ENCODE results near the gene MAD2L1BP. TPM values are rescaled to one million over a fixed set of nuclear protein-coding genes. Genes with fewer than 3 reads are reported as not detected.
"Not testable (repeated sequence)": the region's sequence is repeated elsewhere in the genome, so short reads cannot be mapped to it uniquely, and the experiment has no call there.

Gene MAD2L1BP
- total RNA-seq, 1 donor from 2014 or later = 19.3 TPM

- DNase-seq (ENCODE audit: low read depth, low spot score) = no peak
Observed at GRCh38 chr6:43625393-43625992, 10.1 kb upstream of the MAD2L1BP start.

DNA sequence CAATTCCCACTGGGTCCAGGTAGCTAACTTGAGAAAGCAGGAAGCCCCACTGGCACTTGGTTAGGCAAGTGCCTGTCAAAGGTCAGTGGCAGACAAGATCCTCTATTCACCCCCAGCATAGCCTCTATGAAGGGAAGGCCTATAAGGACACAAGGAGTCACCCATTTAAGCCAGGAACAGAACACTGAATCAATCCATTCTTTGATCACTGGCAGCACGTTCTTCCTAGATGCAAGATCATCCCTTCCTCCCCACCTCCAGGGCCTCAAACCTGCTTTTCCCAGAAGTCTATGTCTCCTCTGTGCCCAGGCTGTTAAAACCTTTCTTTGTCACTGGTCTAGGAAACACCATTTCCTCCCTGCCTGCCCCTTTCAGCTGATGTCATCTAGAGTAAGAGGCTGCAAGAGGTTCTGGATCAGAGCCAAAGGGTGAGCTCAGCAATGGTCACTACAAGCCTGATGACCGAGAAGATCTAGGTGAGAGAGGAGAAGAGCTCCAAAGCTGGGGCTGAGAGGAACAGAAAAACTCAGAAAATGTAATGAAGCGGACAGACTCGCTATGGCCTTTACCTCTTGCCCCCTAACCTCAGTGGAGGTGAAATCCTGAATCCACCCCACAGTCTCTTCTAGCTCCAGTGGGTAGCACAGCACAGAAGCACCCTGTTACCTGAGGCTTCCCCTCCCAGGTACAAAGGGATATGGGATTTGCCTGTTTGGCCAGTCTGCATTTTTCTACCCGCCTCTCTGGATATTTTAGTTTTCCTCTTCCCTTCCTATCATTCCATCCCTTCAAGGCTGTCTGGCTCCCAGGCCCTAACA is 8.4 kb upstream of the MAD2L1BP start:
- DNase-seq (ENCODE audit: low read depth, low spot score) = peak; percentile 91

DNA sequence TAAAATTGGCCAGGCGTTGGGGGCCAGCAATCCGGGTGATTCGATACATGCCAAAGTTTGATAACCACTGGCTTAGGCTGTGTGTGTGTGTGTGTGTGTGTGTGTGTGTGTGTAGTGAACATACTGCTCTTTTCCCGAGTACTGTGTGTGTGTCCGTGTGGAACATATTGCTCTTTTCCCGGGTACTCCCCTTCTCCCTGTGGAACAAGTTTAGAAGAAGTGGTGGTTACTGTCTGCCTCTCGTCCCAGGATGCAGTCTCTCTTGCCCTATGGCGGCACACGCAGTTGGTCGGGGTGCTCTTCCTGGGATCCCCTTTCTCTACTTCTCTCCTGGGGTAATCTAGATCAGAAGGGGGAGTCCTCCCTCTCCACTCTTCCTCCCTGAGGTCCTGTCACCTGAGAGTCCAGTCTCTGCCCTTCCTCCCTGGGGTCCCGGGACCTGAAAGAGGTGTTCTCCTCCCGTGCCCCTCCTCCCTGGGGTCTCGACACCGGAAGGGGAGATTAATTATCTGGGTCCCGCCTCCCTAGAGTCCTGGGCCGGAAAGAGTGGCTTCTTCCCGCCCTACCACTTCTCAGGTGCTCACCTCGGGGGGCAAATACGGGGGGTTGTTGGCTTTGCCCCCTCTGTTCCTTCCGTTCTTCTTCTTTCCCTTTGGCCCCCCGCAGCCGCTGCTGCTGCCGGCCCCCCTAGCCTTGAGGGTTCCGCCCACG is 7.1 kb upstream of the MAD2L1BP start:
- DNase-seq (ENCODE audit: low read depth, low spot score) = no peak

GRCh38 chr6:43629104-43629504 is 6.5 kb upstream of the MAD2L1BP start, which contains the start of gene GTPBP2:
Gene GTPBP2 (minus strand): TSS chr6:43629264. CDS start chr6:43629162, 102 bp downstream.
- DNase-seq (ENCODE audit: low read depth, low spot score) = peak; percentile 97

DNA sequence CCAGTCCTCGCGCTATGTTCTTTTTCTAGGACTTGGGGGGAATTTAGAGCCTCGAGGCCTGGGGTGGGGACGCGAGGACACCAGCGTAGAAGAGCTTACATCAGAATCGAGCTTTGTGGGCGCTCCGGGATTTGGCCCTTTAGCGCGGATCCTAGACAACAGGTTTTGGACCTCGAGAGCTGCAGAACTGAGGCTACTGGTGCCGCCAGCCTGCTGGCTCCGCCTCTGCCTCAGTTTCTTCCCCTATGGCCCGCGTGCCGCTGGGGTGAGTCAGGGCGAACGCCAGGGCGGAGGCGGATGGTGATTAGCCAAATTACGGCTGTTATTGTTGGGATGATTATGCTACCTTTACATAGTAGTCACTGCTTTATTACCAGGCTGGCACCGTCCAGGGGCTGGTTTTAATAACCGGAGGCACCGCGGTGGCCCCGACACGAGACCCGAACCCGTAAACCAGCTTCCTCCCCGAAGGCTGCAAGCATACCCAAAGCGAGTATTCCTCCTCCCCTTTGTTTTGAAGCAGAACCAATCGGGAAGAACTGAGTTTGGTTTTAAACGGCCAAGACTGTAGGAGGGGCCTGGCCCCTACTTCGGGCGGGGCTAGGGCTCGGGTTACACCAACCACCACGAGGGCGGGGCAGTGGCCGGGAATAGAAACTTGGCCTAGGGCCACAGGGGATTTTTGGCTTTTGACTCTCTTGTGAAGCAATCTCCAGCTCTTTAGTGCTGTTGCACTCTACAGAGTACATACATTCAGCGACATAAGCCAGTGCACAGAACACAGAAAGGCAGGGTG is 5.9 kb upstream of the MAD2L1BP start:
- DNase-seq (ENCODE audit: low read depth, low spot score) = peak; percentile 88

DNA sequence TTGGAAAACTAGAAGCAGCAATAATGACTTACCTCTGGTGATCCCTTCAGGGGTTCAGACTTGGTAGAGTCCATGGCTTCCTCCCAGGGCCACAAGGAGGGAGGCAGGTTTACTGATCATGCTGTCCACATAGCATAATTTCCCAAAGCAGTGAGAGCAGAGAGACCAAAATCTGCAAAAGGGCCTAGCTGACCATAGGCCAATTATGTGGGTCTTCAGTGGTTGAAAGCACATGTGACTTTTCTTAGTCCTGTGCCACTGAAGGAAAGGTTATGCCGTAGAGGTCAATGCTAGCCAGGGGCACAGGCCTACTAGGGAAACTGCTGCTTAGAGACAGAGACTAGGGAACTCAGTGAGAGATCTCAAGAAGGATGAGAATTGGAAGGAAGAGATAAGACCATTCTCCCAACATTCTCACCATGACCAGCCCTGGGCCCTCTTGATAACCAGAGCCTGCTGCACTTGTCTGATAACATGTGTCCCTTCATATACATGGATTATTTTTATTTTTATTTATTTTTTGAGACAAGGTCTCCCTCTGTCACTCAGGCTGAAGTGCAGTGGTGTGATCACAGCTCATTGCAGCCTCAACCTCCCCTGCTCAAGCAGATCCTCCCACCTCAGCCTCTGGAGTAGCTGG is 4.5 kb upstream of the MAD2L1BP start:
- no peak for DNase-seq (ENCODE audit: low read depth, low spot score)

GRCh38 chr6:43633002-43633401 is 2.6 kb upstream of the MAD2L1BP start:
- not testable (repeated sequence) for DNase-seq (ENCODE audit: low read depth, low spot score)

- DNase-seq (ENCODE audit: low read depth, low spot score) = no peak
Observed at GRCh38 chr6:43634702-43635303, 837 bp upstream of the MAD2L1BP start.

- DNase-seq (ENCODE audit: low read depth, low spot score) = no peak
Observed at GRCh38 chr6:43636308-43636659, 644 bp downstream of the MAD2L1BP start.

- DNase-seq (ENCODE audit: low read depth, low spot score) = no peak
Observed at GRCh38 chr6:43639984-43640800, 4.6 kb downstream of the MAD2L1BP start.

DNA sequence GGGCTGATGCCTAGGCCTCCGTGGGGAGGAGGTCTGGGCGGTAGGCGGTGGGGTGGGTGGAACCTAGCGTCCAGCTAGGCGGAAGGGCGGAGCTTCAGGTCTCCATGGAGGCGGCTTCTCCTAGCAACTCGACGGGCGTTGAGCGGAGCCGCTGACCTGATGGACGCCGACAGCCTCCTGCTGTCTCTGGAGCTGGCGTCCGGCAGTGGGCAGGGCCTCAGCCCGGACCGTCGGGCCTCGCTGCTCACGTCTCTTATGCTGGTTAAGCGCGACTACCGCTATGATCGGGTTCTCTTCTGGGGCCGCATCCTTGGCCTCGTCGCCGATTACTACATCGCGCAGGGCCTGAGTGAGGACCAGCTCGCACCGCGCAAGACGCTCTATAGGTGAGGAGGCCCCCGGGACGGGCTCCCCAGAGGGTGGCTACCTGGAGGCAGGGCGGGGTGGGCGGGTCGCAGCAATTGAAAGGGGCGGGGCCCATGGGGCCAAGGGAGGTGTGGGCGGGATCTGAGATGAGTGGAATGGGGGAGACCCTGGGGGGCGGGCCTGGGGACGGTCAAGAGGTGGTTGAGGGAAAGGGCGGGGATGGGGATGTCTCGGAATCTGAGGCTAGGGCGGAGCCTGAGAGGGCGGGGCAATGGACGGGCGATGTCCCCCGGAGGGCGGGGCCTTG is 9.4 kb downstream of the MAD2L1BP start, which contains the start of gene RSPH9:
Gene RSPH9, plus strand, starts transcription at position 97 of the 673 bp plus-strand sequence. Its CDS starts 63 bp downstream, at position 160.
- DNase-seq (ENCODE audit: low read depth, low spot score) = no peak

- no peak for DNase-seq (ENCODE audit: low read depth, low spot score)
Observed at GRCh38 chr6:43645613-43645964, 9.9 kb downstream of the MAD2L1BP start.

- no peak for DNase-seq (ENCODE audit: low read depth, low spot score)
Observed at GRCh38 chr6:43647613-43648012, 12.0 kb downstream of the MAD2L1BP start.

DNA sequence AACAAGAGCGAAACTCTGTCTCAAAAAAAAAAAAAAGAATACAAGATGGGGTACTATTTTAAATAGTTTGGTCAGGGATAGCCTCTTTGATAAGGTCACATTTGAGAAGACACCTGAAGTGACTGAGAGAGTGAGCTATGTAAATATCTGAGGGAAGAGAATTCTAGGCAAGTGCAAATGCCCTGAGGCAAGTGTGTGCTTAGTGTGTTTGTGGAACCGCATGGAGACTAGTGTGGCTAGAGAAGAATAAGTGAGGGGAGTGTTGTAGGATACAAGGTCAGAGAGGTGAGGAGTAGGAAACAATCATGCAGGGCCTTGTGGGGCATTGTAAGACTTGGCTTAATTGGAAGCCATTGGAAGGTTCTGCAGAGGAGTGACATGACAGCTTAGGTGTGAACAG is 12.6 kb downstream of the MAD2L1BP start:
- no peak for DNase-seq (ENCODE audit: low read depth, low spot score)

- not testable (repeated sequence) for DNase-seq (ENCODE audit: low read depth, low spot score)
Observed at GRCh38 chr6:43652822-43653221, 17.2 kb downstream of the MAD2L1BP start.

DNA sequence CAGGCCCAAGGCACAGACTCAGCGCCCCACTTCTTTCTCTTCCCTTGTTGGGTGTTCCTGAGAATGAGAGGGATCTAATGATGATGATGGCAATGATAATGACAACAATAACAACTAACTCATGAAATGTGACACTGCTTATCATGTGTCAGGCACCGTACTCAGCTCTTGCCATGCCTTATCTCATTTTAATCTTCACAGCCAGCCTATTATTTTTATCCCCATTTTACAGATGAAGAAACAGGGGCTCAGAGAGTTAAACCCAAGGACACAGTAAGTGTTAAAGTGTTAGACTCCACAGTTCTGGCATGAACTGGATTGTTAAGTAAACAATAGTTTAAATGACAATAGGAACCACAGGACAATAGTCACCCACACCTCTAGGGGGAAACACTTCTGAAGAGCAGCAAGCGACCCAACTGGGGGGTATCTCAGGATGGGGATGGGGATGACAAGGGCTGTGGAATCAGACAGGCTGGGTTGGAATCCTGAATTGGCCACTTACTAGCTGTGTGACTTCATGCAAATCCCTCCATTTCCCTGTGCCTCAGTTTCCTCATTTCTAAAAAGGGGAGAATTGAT is 21.7 kb downstream of the MAD2L1BP start:
- no peak for DNase-seq (ENCODE audit: low read depth, low spot score)

DNA sequence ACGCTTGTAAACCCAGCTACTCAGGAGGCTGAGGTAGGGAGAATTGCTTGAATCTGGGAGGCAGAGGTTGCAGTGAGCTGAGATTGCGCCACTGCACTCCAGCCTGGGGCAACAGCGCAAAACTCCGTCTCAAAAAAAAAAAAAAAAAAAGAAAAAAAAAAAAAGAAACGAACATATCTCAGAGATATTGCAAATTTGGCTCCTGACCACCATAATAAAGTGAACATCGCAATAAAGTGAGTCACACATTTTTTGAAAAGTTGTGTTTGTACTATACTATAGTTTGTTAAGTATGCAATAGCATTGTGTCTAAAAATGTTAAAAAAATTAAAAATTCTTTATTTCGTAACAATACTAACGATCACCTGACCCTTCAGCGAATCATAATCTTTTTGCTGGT is 22.5 kb downstream of the MAD2L1BP start:
- DNase-seq (ENCODE audit: low read depth, low spot score) = no peak

GRCh38 chr6:43662948-43663347 is 27.3 kb downstream of the MAD2L1BP start:
- not testable (repeated sequence) for DNase-seq (ENCODE audit: low read depth, low spot score)

DNA sequence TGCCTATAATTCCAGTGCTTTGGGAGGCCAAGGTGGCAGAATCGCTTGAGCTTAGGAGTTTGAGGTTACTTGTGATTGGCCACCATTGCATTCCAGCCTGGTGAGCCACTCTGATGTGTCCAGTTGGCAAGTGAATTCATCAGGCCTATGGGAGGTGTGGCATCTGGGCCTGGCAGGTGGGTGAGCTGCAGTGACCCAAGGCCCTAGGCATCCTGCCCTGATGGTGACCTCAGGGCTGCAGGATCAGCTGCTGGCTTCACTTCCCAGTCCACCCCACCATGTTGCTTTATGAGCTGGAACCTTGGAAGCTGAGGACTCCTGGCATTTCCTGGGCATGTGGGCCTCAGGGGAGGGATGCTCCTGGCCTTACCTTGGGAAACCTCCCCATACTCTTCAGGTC is 29.7 kb downstream of the MAD2L1BP start:
- DNase-seq (ENCODE audit: low read depth, low spot score) = no peak
